CD4-positive, alpha-beta memory T cell (primary cell): Measurements from ENCODE around the gene PPP1R7. TPM values are rescaled to one million over a fixed set of nuclear protein-coding genes. Genes with fewer than 3 reads are reported as not detected.

Experiments used
- CTCF ChIA-PET: fragments of 350-600 bp; sonication (Branson Sonifier 250); formaldehyde crosslinking; loops from one replicate; lab custom pipeline; 2021; ENCODE audit warnings: inconsistent platforms; ENCODE audit not compliant: partially characterized antibody; lab: Charles Lee
- POLR2A ChIA-PET: fragments of 350-600 bp; sonication (Branson Sonifier 250); formaldehyde crosslinking; loops from one replicate; lab custom pipeline; 2021; ENCODE audit not compliant: partially characterized antibody; lab: Charles Lee
- DNase-seq, 5 donors: peaks; one replicate each; pipeline versions ENCODE4 v3.0.0 to v3.0.0-alpha.2; 2020 to 2022; ENCODE audit warnings: mixed read lengths in 1 of 5
- H3K27ac ChIP-seq: one replicate; pipeline ENCODE4 v1.7.0; 2013; ENCODE audit warnings: low read depth, low read length
- H3K27me3 ChIP-seq: 2 replicates; pipeline ENCODE4 v1.7.0; 2013; ENCODE audit warnings: mild to moderate bottlenecking, low read length, moderate library complexity; ENCODE audit not compliant: insufficient read depth
- H3K36me3 ChIP-seq: 2 replicates; pipeline ENCODE4 v1.7.0; 2013; ENCODE audit warnings: mild to moderate bottlenecking, low read length, moderate library complexity; ENCODE audit not compliant: insufficient read depth
- H3K4me1 ChIP-seq: 2 replicates; pipeline ENCODE4 v1.7.0; 2013; ENCODE audit warnings: mild to moderate bottlenecking, low read length, moderate library complexity; ENCODE audit not compliant: insufficient read depth
- H3K4me3 ChIP-seq, 2 donors: one replicate each; pipeline ENCODE4 v1.7.0; 2013; ENCODE audit warnings: low read length in 2 of 2, mild to moderate bottlenecking in 1 of 2
- H3K9me3 ChIP-seq, 2 donors: one replicate each; pipeline ENCODE4 v1.7.0; 2013; ENCODE audit warnings: low read length in 2 of 2, control low read depth in 1 of 2; ENCODE audit not compliant: control insufficient read depth in 1 of 2
- H3K27ac Mint-ChIP-seq, 7 donors: one replicate each; pipeline ENCODE4 v1.8.0; 2020 to 2021; ENCODE audit warnings: mixed read lengths in 7 of 7, mild to moderate bottlenecking in 6 of 7, inconsistent platforms in 3 of 7, moderate library complexity in 3 of 7
- H3K27me3 Mint-ChIP-seq, 2 donors: one replicate each; pipeline ENCODE4 v1.8.0; 2020 to 2021; ENCODE audit warnings: mixed read lengths in 2 of 2
- H3K36me3 Mint-ChIP-seq, 2 donors: one replicate each; pipeline ENCODE4 v1.8.0; 2020 to 2021; ENCODE audit warnings: mixed read lengths in 2 of 2, inconsistent platforms in 1 of 2, mild to moderate bottlenecking in 1 of 2
- H3K4me1 Mint-ChIP-seq, 4 donors: one replicate each; pipeline ENCODE4 v1.8.0; 2020 to 2021; ENCODE audit warnings: mixed read lengths in 4 of 4, mild to moderate bottlenecking in 1 of 4
- H3K4me3 Mint-ChIP-seq, 8 donors: one replicate each; pipeline ENCODE4 v1.8.0; 2020 to 2021; ENCODE audit warnings: mixed read lengths in 8 of 8, mild to moderate bottlenecking in 7 of 8, moderate library complexity in 6 of 8, inconsistent platforms in 3 of 8
- H3K9me3 Mint-ChIP-seq, 8 donors: one replicate each; pipeline ENCODE4 v1.8.0; 2020 to 2021; ENCODE audit warnings: mixed read lengths in 8 of 8, mild to moderate bottlenecking in 5 of 8, inconsistent platforms in 3 of 8, moderate library complexity in 1 of 8
- intact Hi-C: fragments of 100-400 bp; cut with micrococcal nuclease; formaldehyde crosslinking; loops from one replicate; pipeline ENCODE4 v1.15.1; 2023
- polyA plus RNA-seq, 2 donors: library from polyadenylated mRNA; unstranded; fragments of 300-500 nt; fragmentation: Illumina TruSeq; gene quantifications; one replicate each; pipeline ENCODE4 v1.2.3, GENCODE V29; 2021
- total RNA-seq, 2 experiments: library from RNA; stranded (reverse); gene quantifications; one replicate each; pipeline ENCODE4 v1.2.3, GENCODE V29; 2021

Gene PPP1R7
- total and polyA plus RNA-seq, 4 experiments from 2014 or later = 61.3 to 119 (median 91.6) TPM

GRCh38 chr2:241150660-241151530 lies 628 bp downstream of the PPP1R7 start:
- ChIA-PET POLR2A (interaction anchor here (0.7 to 9.0 kb wide), 20 partner anchors 9 to 318 kb away, joined by 3 to 299 read pairs (median 8); partner anchors contain the start of genes HDLBP, MTERF4 and SEPTIN2), CTCF (interaction anchor here (0.6 to 3.9 kb wide), 18 partner anchors 21 to 236 kb away, joined by 3 to 76 read pairs (median 6); partner anchors contain the start of gene MTERF4)
- Mint-ChIP-seq H3K4me1 (peaks cover 29 to 52% (median 44%) of the 10 kb centered on the region in 4 donors), H3K9me3 (peaks cover 0 to 1% (median 0%) of the 10 kb centered on the region in 8 donors), H3K27ac (peak overlapping the region; percentile 94 to 99 (median 97)), H3K36me3 (peaks cover 3 to 28% of the 10 kb centered on the region in 2 donors), H3K4me3 (peak overlapping the region; percentile 93 to 100 (median 100)), H3K27me3 (no peaks in the 10 kb centered on the region)
- intact Hi-C loops = loop anchor here (1.0 to 5.0 kb wide), 6 partner anchors 73 to 357 kb away; partner anchors contain the start of genes HDLBP, SEPTIN2 and STK25
- H3K4me3 ChIP-seq = peak overlapping the region; percentile 68 to 70
- no peak for DNase-seq
- peak overlapping the region; percentile 67 for H3K27ac ChIP-seq
- no peaks in the 10 kb centered on the region for H3K9me3 ChIP-seq
- H3K36me3 ChIP-seq = peaks cover 3% of the 10 kb centered on the region
- H3K27me3 ChIP-seq = no peaks in the 10 kb centered on the region
- peaks cover 26% of the 10 kb centered on the region for H3K4me1 ChIP-seq

- peaks cover 29 to 50% (median 40%) of the 10 kb centered on the region in 4 donors for H3K4me1 Mint-ChIP-seq
- no peaks in the 10 kb centered on the region for H3K9me3 ChIP-seq
- no peaks in the 10 kb centered on the region for H3K27me3 ChIP-seq
- no peak overlapping the region for H3K27ac ChIP-seq
- H3K27me3 Mint-ChIP-seq = no peaks in the 10 kb centered on the region
- ChIA-PET POLR2A (interaction anchor here (1.7 to 9.0 kb wide), 8 partner anchors 22 to 164 kb away, joined by 4 to 299 read pairs (median 20); partner anchors contain the start of genes HDLBP, MTERF4 and SEPTIN2), CTCF (interaction anchor here (1.4 to 3.9 kb wide), 8 partner anchors 28 to 237 kb away, joined by 3 to 76 read pairs (median 12); no protein-coding TSS in a partner anchor)
- H3K9me3 Mint-ChIP-seq = peaks cover 0 to 1% (median 0%) of the 10 kb centered on the region in 8 donors
- H3K4me3 ChIP-seq = no peak overlapping the region
- H3K36me3 Mint-ChIP-seq = peaks cover 7 to 35% of the 10 kb centered on the region in 2 donors
- intact Hi-C loops = loop anchor here (2.0 to 5.0 kb wide), 2 partner anchors 115 to 170 kb away; no protein-coding TSS in a partner anchor
- H3K4me1 ChIP-seq = peaks cover 26% of the 10 kb centered on the region
- peaks cover 3% of the 10 kb centered on the region for H3K36me3 ChIP-seq
- H3K4me3 Mint-ChIP-seq = peak overlapping the region; percentile 87 to 100 (median 97)
- H3K27ac Mint-ChIP-seq = peak overlapping the region in 5 of 7 donors; percentile 12 to 95 (median 87)
- no peak for DNase-seq
Observed at GRCh38 chr2:241151934-241152660, 1.8 kb downstream of the PPP1R7 start.

GRCh38 chr2:241153616-241154015 lies 3.3 kb downstream of the PPP1R7 start:
- H3K27ac Mint-ChIP-seq = peak overlapping the region in 5 of 7 donors; percentile 43 to 67 (median 52)

GRCh38 chr2:241154915-241155314 lies 4.6 kb downstream of the PPP1R7 start:
- Mint-ChIP-seq H3K27ac (peak overlapping the region in 4 of 7 donors; percentile 41 to 77 (median 50)), H3K27me3 (no peaks in the 10 kb centered on the region), H3K9me3 (no peaks in the 10 kb centered on the region), H3K4me3 (no peak overlapping the region), H3K36me3 (peaks cover 14 to 54% of the 10 kb centered on the region in 2 donors), H3K4me1 (peaks cover 21 to 36% (median 29%) of the 10 kb centered on the region in 4 donors)
- ChIA-PET POLR2A (no interaction called here), CTCF (interaction anchor here (1.2 kb wide), 1 partner anchor 76 kb away, joined by 3 read pairs; no protein-coding TSS in a partner anchor)
- intact Hi-C loops = loop anchor here (5.0 kb wide), 1 partner anchor 173 kb away; no protein-coding TSS in a partner anchor
- Histone ChIP-seq H3K4me1 (peaks cover 15% of the 10 kb centered on the region), H3K36me3 (peaks cover 26% of the 10 kb centered on the region), H3K9me3 (no peaks in the 10 kb centered on the region), H3K4me3 (no peak overlapping the region), H3K27me3 (no peaks in the 10 kb centered on the region), H3K27ac (no peak overlapping the region)
- no peak for DNase-seq

More at GRCh38 chr2:241153616-241154015, 3.3 kb downstream of the PPP1R7 start:
- Mint-ChIP-seq H3K27me3 (no peaks in the 10 kb centered on the region), H3K4me1 (peaks cover 22 to 38% (median 33%) of the 10 kb centered on the region in 4 donors), H3K4me3 (peak overlapping the region in 1 of 8 donors; percentile 20), H3K9me3 (peaks cover 0 to under 1% (median 0%) of the 10 kb centered on the region in 8 donors), H3K36me3 (peaks cover 14 to 49% of the 10 kb centered on the region in 2 donors)
- ChIA-PET CTCF (no interaction called here), POLR2A (interaction anchor here (9.0 kb wide), 1 partner anchor 46 kb away, joined by 299 read pairs; the partner anchor contains the start of gene MTERF4)
- no peak for DNase-seq
- Histone ChIP-seq H3K4me3 (no peak overlapping the region), H3K36me3 (peaks cover 17% of the 10 kb centered on the region), H3K4me1 (peaks cover 16% of the 10 kb centered on the region), H3K9me3 (no peaks in the 10 kb centered on the region), H3K27me3 (no peaks in the 10 kb centered on the region), H3K27ac (no peak overlapping the region)
- intact Hi-C loops = loop anchor here (5.0 kb wide), 1 partner anchor 171 kb away; no protein-coding TSS in a partner anchor

GRCh38 chr2:241155936-241156335 lies 5.7 kb downstream of the PPP1R7 start:
- Histone ChIP-seq H3K27me3 (no peaks in the 10 kb centered on the region), H3K4me1 (peaks cover 11% of the 10 kb centered on the region), H3K9me3 (no peaks in the 10 kb centered on the region), H3K36me3 (peaks cover 30% of the 10 kb centered on the region), H3K4me3 (no peak overlapping the region), H3K27ac (no peak overlapping the region)
- H3K4me3 Mint-ChIP-seq = no peak overlapping the region
- peaks cover 17 to 27% (median 22%) of the 10 kb centered on the region in 4 donors for H3K4me1 Mint-ChIP-seq
- H3K27ac Mint-ChIP-seq = peak overlapping the region in 1 of 7 donors; percentile 73
- no peaks in the 10 kb centered on the region for H3K27me3 Mint-ChIP-seq
- DNase-seq = no peak
- intact Hi-C loops = no loop called here
- CTCF ChIA-PET = interaction anchor here (1.2 kb wide), 1 partner anchor 77 kb away, joined by 3 read pairs; no protein-coding TSS in a partner anchor
- POLR2A ChIA-PET = interaction anchor here (1.0 to 1.7 kb wide), 2 partner anchors 44 to 77 kb away, joined by 3 to 5 read pairs; no protein-coding TSS in a partner anchor
- no peaks in the 10 kb centered on the region for H3K9me3 Mint-ChIP-seq
- H3K36me3 Mint-ChIP-seq = peaks cover 19 to 53% of the 10 kb centered on the region in 2 donors

- Mint-ChIP-seq H3K27ac (peak overlapping the region in 2 of 7 donors; percentile 17 to 29), H3K36me3 (peaks cover 25 to 59% of the 10 kb centered on the region in 2 donors), H3K27me3 (no peaks in the 10 kb centered on the region), H3K4me1 (peaks cover 7 to 16% (median 12%) of the 10 kb centered on the region in 4 donors), H3K4me3 (no peak overlapping the region), H3K9me3 (no peaks in the 10 kb centered on the region)
- H3K36me3 ChIP-seq = peaks cover 30% of the 10 kb centered on the region
- no peak for DNase-seq
- CTCF ChIA-PET = interaction anchor here (1.7 kb wide), 1 partner anchor 8 kb away, joined by 4 read pairs; the partner anchor contains the start of gene PASK
- peaks cover under 1% of the 10 kb centered on the region for H3K4me1 ChIP-seq
- H3K9me3 ChIP-seq = no peaks in the 10 kb centered on the region
- H3K27ac ChIP-seq = no peak overlapping the region
- H3K4me3 ChIP-seq = no peak overlapping the region
- POLR2A ChIA-PET = interaction anchor here (0.9 to 1.7 kb wide), 2 partner anchors 45 to 92 kb away, joined by 3 read pairs; no protein-coding TSS in a partner anchor
- no peaks in the 10 kb centered on the region for H3K27me3 ChIP-seq
- intact Hi-C loops = no loop called here
Observed at GRCh38 chr2:241156971-241157441, 6.7 kb downstream of the PPP1R7 start.
